Neural progenitor cell (in vitro differentiated cells): ENCODE measurements around the gene CYP1A2. TPM values are rescaled to one million over a fixed set of nuclear protein-coding genes. Genes with fewer than 3 reads are reported as not detected.
"Not testable (repeated sequence)": the region's sequence is repeated elsewhere in the genome, so short reads cannot be mapped to it uniquely, and the experiment has no call there.

Source experiments
- DNase-seq: peaks from one replicate; pipeline ENCODE4 v3.0.0-alpha.2; 2016; ENCODE audit warnings: low spot score
- H2AFZ ChIP-seq: fragments of 200-600 bp; sonication (generic); replicated peaks from 2 replicates; pipeline ENCODE4 v1.6.1; 2016; ENCODE audit warnings: antibody characterized with exemption
- H3F3A ChIP-seq: fragments of 200-600 bp; sonication (generic); 2 replicates; pipeline ENCODE4 v1.6.1; 2016; ENCODE audit warnings: antibody characterized with exemption, low read depth
- H3K27ac ChIP-seq: fragments of 200-600 bp; sonication (generic); 2 replicates; pipeline ENCODE4 v1.5.1; 2016; ENCODE audit warnings: mild to moderate bottlenecking
- H3K27me3 ChIP-seq: fragments of 200-600 bp; sonication (generic); 2 replicates; pipeline ENCODE4 v1.6.1; 2016; ENCODE audit warnings: mild to moderate bottlenecking, moderate library complexity
- H3K36me3 ChIP-seq: fragments of 200-600 bp; sonication (generic); 2 replicates; pipeline ENCODE4 v1.5.1; 2016
- H3K4me1 ChIP-seq: fragments of 200-600 bp; sonication (generic); 2 replicates; pipeline ENCODE4 v1.6.1; 2016; ENCODE audit warnings: mixed run types
- H3K4me2 ChIP-seq: fragments of 200-600 bp; sonication (generic); 2 replicates; pipeline ENCODE4 v1.6.1; 2016
- H3K4me3 ChIP-seq: fragments of 200-600 bp; sonication (generic); 2 replicates; pipeline ENCODE4 v1.5.1; 2016
- H3K79me2 ChIP-seq: fragments of 200-600 bp; sonication (generic); 2 replicates; pipeline ENCODE4 v1.6.1; 2016; ENCODE audit warnings: low read depth
- H3K9ac ChIP-seq: fragments of 200-600 bp; sonication (generic); 2 replicates; pipeline ENCODE4 v1.6.1; 2016
- H3K9me3 ChIP-seq: fragments of 200-600 bp; sonication (generic); 2 replicates; pipeline ENCODE4 v1.5.1; 2016; ENCODE audit warnings: low read depth
- H4K20me1 ChIP-seq: fragments of 200-600 bp; sonication (generic); 2 replicates; pipeline ENCODE4 v1.6.1; 2016; ENCODE audit warnings: low read depth
- H3K27ac Mint-ChIP-seq: 3 replicates; pipeline ENCODE4 v1.8.0; 2021; ENCODE audit warnings: mixed read lengths
- H3K27me3 Mint-ChIP-seq: 2 replicates; pipeline ENCODE4 v1.8.0; 2022; ENCODE audit warnings: low read depth, mild to moderate bottlenecking, inconsistent platforms, moderate library complexity, mixed read lengths; ENCODE audit not compliant: insufficient read depth
- H3K36me3 Mint-ChIP-seq: 3 replicates; pipeline ENCODE4 v1.8.0; 2021; ENCODE audit warnings: mixed read lengths
- H3K4me1 Mint-ChIP-seq: 3 replicates; pipeline ENCODE4 v1.8.0; 2021; ENCODE audit warnings: mixed read lengths
- H3K4me3 Mint-ChIP-seq: 3 replicates; pipeline ENCODE4 v1.8.0; 2021; ENCODE audit warnings: mild to moderate bottlenecking, moderate library complexity, mixed read lengths
- H3K9me3 Mint-ChIP-seq: 3 replicates; pipeline ENCODE4 v1.8.0; 2020; ENCODE audit warnings: mixed read lengths
- EZH2 ChIP-seq: fragments of 200-600 bp; sonication (generic); IDR thresholded peaks from 2 replicates; pipeline ENCODE4 v1.6.1; 2017; ENCODE audit warnings: antibody characterized with exemption, mild to moderate bottlenecking, moderate library complexity
- EZH2phosphoT487 ChIP-seq: fragments of 200-600 bp; sonication (generic); IDR thresholded peaks from 2 replicates; pipeline ENCODE4 v1.6.1; 2017; ENCODE audit warnings: antibody characterized with exemption
- total RNA-seq: library from RNA; depleted of rRNA; stranded (reverse); fragments of >200 nt; gene quantifications from 2 replicates; pipeline ENCODE4 v1.2.3, GENCODE V29; 2015; ENCODE audit warnings: low replicate concordance
- TF ChIP-seq, protein P1 (sequence below): fragments of 200-600 bp; sonication (generic); IDR thresholded peaks from 2 replicates; pipeline ENCODE4 v1.5.1; 2017; ENCODE audit warnings: antibody characterized with exemption, mild to moderate bottlenecking

CYP1A2 gene
- total RNA-seq, 1 donor from 2014 or later: not detected

DNA sequence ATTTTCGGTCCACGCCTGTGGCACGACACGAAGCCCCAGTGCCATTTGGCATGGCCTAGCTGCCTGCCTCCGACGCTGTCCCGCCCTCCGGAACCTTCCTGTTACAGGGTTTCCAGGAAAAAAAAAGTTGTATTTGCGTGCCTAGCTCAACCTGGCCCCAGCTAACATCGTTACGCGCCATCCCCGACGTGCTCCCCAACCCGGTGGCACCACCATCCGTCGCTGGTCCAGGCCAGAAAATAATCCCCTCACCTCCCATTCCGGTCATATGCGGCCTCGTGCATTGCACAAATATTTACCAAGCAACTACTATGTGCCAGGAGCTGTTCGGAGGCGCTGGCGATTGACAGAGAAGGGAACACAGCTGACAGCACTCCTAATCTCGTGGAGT lies 21.9 kb upstream of the CYP1A2 start:
- Histone ChIP-seq H3K9me3 (no peaks in the 10 kb centered on the region), H3K27me3 (peaks cover 69% of the 10 kb centered on the region), H3K36me3 (no peaks in the 10 kb centered on the region), H3K4me3 (peak overlapping the region; percentile 63), H3K4me1 (no peaks in the 10 kb centered on the region), H4K20me1 (no peaks in the 10 kb centered on the region), H3K9ac (no peak overlapping the region), H2AFZ (no peak overlapping the region), H3K4me2 (peak overlapping the region; percentile 80), H3K79me2 (no peaks in the 10 kb centered on the region), H3K27ac (no peak overlapping the region), H3F3A (peaks cover 12% of the 10 kb centered on the region)
- TF ChIP-seq EZH2: peak; percentile 48
- TF ChIP-seq EZH2phosphoT487: no peak
- Mint-ChIP-seq H3K27ac (no peak overlapping the region), H3K36me3 (no peaks in the 10 kb centered on the region), H3K27me3 (peaks cover 29% of the 10 kb centered on the region), H3K4me3 (peak overlapping the region; percentile 83), H3K9me3 (peaks cover 5% of the 10 kb centered on the region), H3K4me1 (peaks cover 15% of the 10 kb centered on the region)
- DNase-seq: no peak

DNA sequence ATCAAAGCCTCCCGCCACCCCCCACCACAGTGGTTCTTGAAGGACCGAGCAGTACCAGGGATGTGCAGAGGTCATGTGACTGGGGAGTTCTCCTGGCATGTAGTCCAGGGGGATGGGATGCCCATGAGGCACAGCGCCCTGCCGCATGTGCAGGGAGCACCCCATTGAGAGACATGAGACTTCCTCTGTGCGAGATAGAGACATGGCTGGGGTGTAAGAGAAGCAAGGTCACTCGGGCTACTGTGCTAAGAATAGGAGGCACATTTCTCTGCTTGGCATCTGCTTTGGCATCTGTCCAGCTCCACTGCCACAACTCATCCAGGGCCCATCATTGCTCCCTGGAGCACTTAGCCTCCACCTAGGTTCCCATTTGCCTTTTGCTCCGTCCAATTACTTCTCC lies 20.9 kb upstream of the CYP1A2 start:
- peaks cover 33% of the 10 kb centered on the region for H3K27me3 Mint-ChIP-seq
- H3F3A ChIP-seq: peaks cover 12% of the 10 kb centered on the region
- no peaks in the 10 kb centered on the region for H3K4me1 ChIP-seq
- peaks cover 5% of the 10 kb centered on the region for H3K9me3 Mint-ChIP-seq
- no peak for DNase-seq
- no peak overlapping the region for H3K27ac ChIP-seq
- H4K20me1 ChIP-seq: no peaks in the 10 kb centered on the region
- TF ChIP-seq EZH2 (no peak), EZH2phosphoT487 (no peak)
- TF ChIP-seq, protein P1, sequence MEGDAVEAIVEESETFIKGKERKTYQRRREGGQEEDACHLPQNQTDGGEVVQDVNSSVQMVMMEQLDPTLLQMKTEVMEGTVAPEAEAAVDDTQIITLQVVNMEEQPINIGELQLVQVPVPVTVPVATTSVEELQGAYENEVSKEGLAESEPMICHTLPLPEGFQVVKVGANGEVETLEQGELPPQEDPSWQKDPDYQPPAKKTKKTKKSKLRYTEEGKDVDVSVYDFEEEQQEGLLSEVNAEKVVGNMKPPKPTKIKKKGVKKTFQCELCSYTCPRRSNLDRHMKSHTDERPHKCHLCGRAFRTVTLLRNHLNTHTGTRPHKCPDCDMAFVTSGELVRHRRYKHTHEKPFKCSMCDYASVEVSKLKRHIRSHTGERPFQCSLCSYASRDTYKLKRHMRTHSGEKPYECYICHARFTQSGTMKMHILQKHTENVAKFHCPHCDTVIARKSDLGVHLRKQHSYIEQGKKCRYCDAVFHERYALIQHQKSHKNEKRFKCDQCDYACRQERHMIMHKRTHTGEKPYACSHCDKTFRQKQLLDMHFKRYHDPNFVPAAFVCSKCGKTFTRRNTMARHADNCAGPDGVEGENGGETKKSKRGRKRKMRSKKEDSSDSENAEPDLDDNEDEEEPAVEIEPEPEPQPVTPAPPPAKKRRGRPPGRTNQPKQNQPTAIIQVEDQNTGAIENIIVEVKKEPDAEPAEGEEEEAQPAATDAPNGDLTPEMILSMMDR: no peak
- no peaks in the 10 kb centered on the region for H3K79me2 ChIP-seq
- no peak overlapping the region for H2AFZ ChIP-seq
- H3K27me3 ChIP-seq: peaks cover 77% of the 10 kb centered on the region
- peaks cover 15% of the 10 kb centered on the region for H3K4me1 Mint-ChIP-seq
- H3K4me3 Mint-ChIP-seq: peak overlapping the region; percentile 83
- no peak overlapping the region for H3K4me3 ChIP-seq
- H3K36me3 ChIP-seq: no peaks in the 10 kb centered on the region
- no peak overlapping the region for H3K9ac ChIP-seq
- no peaks in the 10 kb centered on the region for H3K9me3 ChIP-seq
- no peak overlapping the region for H3K27ac Mint-ChIP-seq
- no peaks in the 10 kb centered on the region for H3K36me3 Mint-ChIP-seq
- no peak overlapping the region for H3K4me2 ChIP-seq

DNA sequence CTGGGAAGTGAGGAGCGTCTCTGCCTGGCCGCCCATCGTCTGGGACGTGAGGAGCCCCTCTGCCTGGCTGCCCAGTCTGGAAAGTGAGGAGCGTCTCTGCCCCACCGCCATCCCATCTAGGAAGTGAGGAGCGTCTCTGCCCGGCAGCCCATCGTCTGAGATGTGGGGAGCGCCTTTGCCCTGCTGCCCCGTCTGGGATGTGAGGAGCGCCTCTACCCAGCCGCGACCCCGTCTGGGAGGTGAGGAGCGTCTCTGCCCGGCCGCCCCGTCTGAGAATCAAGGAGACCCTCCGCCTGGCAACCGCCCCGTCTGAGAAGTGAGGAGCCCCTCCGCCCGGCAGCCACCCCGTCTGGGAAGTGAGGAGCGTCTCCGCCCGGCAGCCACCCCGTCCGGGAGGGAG lies 19.9 kb upstream of the CYP1A2 start:
- H3K9me3 ChIP-seq, H3K4me2 ChIP-seq, H3K4me3 Mint-ChIP-seq, DNase-seq, H3K27ac Mint-ChIP-seq, H3K36me3 Mint-ChIP-seq, H3K27ac ChIP-seq, H3K36me3 ChIP-seq, H3K4me3 ChIP-seq, H3K9ac ChIP-seq, H4K20me1 ChIP-seq, H3K79me2 ChIP-seq, H3K9me3 Mint-ChIP-seq, H3K4me1 ChIP-seq, H2AFZ ChIP-seq: not testable (repeated sequence)
- Mint-ChIP-seq H3K27me3 (peaks cover 31% of the 10 kb centered on the region), H3K4me1 (peaks cover 15% of the 10 kb centered on the region)
- peaks cover 12% of the 10 kb centered on the region for H3F3A ChIP-seq
- peaks cover 79% of the 10 kb centered on the region for H3K27me3 ChIP-seq

DNA sequence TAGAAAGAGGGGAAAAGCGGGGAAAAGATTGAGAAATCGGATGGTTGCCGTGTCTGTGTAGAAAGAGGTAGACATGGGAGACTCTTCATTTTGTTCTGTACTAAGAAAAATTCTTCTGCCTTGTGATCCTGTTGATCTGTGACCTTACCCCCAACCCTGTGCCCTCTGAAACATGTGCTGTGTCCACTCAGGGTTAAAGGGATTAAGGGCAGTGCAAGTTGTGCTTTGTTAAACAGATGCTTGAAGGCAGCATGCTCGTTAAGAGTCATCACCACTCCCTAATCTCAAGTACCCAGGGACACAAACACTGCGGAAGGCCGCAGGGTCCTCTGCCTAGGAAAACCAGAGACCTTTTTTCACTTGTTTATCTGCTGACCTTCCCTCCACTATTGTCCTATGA lies 19.3 kb upstream of the CYP1A2 start:
- not testable (repeated sequence) for H3K27ac ChIP-seq, H3K4me3 Mint-ChIP-seq, H3K79me2 ChIP-seq, DNase-seq, H4K20me1 ChIP-seq, H3K9me3 Mint-ChIP-seq, H3K4me1 ChIP-seq, H3K27ac Mint-ChIP-seq, H3F3A ChIP-seq, H3K36me3 Mint-ChIP-seq, H3K9me3 ChIP-seq, H2AFZ ChIP-seq, H3K4me2 ChIP-seq, H3K9ac ChIP-seq, H3K36me3 ChIP-seq, H3K4me3 ChIP-seq
- peaks cover 15% of the 10 kb centered on the region for H3K4me1 Mint-ChIP-seq
- peaks cover 84% of the 10 kb centered on the region for H3K27me3 ChIP-seq
- peaks cover 35% of the 10 kb centered on the region for H3K27me3 Mint-ChIP-seq

DNA sequence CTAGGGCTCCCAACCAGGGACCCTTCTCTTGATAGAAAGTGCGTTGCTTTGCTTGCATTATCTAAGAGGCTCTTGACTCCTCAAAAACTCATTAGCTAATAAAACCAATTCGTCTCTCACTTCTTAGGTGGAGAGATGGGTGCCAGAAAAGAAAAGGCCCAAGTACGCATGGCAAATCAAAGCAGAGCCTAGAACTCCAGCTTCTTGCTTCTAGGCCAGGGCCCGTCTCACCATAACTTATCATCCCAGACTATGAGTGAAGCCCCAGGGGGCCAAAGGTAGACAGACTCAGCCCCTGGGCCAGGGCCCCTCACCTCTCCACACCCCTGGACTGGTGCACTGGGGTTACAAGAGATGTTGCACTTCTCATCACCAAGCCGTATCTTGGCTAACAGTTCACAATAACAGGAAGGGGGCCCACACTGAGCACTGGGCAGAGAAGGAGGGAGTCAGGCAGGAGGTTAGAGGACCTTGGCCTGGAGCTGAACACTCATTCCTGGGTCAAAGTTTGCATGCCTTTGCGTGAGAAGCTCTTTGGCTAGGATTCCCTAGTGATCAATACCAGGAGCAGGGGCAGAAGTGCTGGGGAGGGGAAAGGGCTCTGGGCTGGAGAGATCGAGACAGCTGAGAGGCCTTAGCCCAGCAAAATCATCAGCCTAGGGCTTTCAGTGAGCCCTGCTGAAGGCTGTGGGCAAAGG lies 17.9 kb upstream of the CYP1A2 start:
- no peak overlapping the region for H3K27ac ChIP-seq
- H3K9me3 Mint-ChIP-seq: peaks cover 7% of the 10 kb centered on the region

More for the DNA sequence above, 17.9 kb upstream of the CYP1A2 start:
- H3K4me2 ChIP-seq: no peak overlapping the region
- no peaks in the 10 kb centered on the region for H3K9me3 ChIP-seq
- Mint-ChIP-seq H3K4me1 (peaks cover 11% of the 10 kb centered on the region), H3K36me3 (no peaks in the 10 kb centered on the region), H3K4me3 (peak overlapping the region; percentile 44), H3K27me3 (peaks cover 33% of the 10 kb centered on the region), H3K27ac (no peak overlapping the region)
- no peaks in the 10 kb centered on the region for H3K36me3 ChIP-seq
- H2AFZ ChIP-seq: no peak overlapping the region
- H3K4me3 ChIP-seq: no peak overlapping the region
- DNase-seq: no peak
- TF ChIP-seq EZH2: no peak
- TF ChIP-seq, protein P1: no peak
- no peak for TF ChIP-seq EZH2phosphoT487
- no peak overlapping the region for H3K9ac ChIP-seq
- H3K27me3 ChIP-seq: peaks cover 84% of the 10 kb centered on the region
- H4K20me1 ChIP-seq: no peaks in the 10 kb centered on the region
- no peaks in the 10 kb centered on the region for H3F3A ChIP-seq
- H3K79me2 ChIP-seq: no peaks in the 10 kb centered on the region
- no peaks in the 10 kb centered on the region for H3K4me1 ChIP-seq
